Transverse colon (tissue), 4 donors: ENCODE results near the gene BUB3. TPM values are rescaled to one million over a fixed set of nuclear protein-coding genes. Genes with fewer than 3 reads are reported as not detected.

ENCODE experiments used
- DNase-seq: peaks from one replicate; pipeline ENCODE4 v3.0.0-alpha.2; 2019
- H3K27ac ChIP-seq, 4 donors: fragments of 200-600 bp; sonication (generic); 2 replicates each; pipeline ENCODE4 v1.5.1; 2016 to 2018; ENCODE audit warnings: inconsistent platforms in 4 of 4
- H3K27me3 ChIP-seq: fragments of 200-600 bp; sonication (generic); 2 replicates; pipeline ENCODE4 v1.5.1; 2017; ENCODE audit warnings: inconsistent platforms
- H3K36me3 ChIP-seq, 4 donors: fragments of 200-600 bp; sonication (generic); 2 replicates each; pipeline ENCODE4 v1.5.1; 2017 to 2019; ENCODE audit warnings: inconsistent platforms in 4 of 4
- H3K4me1 ChIP-seq, 4 donors: fragments of 200-600 bp; sonication (generic); 2 replicates each; pipeline ENCODE4 v1.5.1; 2017 to 2020; ENCODE audit warnings: inconsistent platforms in 4 of 4
- H3K4me3 ChIP-seq, 4 donors: fragments of 200-600 bp; sonication (generic); 1 replicate in 1 of 4; 2 replicates in 3 of 4; pipeline versions ENCODE4 v1.5.1 to v1.6.1; 2017 to 2019; ENCODE audit warnings: inconsistent platforms in 4 of 4
- H3K9me3 ChIP-seq, 2 donors: fragments of 200-600 bp; sonication (generic); 2 replicates each; pipeline ENCODE4 v1.5.1; 2017 to 2019; ENCODE audit warnings: inconsistent platforms in 2 of 2
- CTCF ChIP-seq, 5 experiments: fragments of 200-600 bp in 3 of 5; fragments of 450-650 bp in 2 of 5; sonication (generic) in 3 of 5; IDR thresholded peaks; 1 replicate in 2 of 5; 2 replicates in 3 of 5; pipeline ENCODE4 v1.5.1; 2016 to 2017; ENCODE audit warnings: antibody characterized with exemption in 5 of 5, inconsistent platforms in 3 of 5, mild to moderate bottlenecking in 2 of 5, moderate library complexity in 1 of 5
- EP300 ChIP-seq: sonication (generic); formaldehyde crosslinking; IDR thresholded peaks from one replicate; pipeline ENCODE4 v1.6.1; 2017; ENCODE audit warnings: antibody characterized with exemption, low read depth
- POLR2A ChIP-seq: fragments of 450-650 bp; IDR thresholded peaks from one replicate; pipeline ENCODE4 v1.6.1; 2016; ENCODE audit warnings: antibody characterized with exemption, mild to moderate bottlenecking, moderate library complexity
- POLR2AphosphoS5 ChIP-seq, 3 donors: sonication (generic); formaldehyde crosslinking; IDR thresholded peaks; one replicate each; pipeline ENCODE4 v1.6.1; 2016; ENCODE audit warnings: antibody characterized with exemption in 3 of 3
- WGBS, 2 donors: methylation state at CpG; one replicate each; pipeline ENCODE4 v1.1.5; 2018; ENCODE audit warnings: low coverage in 1 of 2; 5-methylcytosine and 5-hydroxymethylcytosine counted together
- in situ Hi-C, 4 donors: fragments of 200-750 bp; cut with MboI; loops; one replicate each; pipeline versions ENCODE4 v1.15.0 to v1.15.1; 2017; ENCODE audit warnings: low sequenced_read_pairs in 3 of 4, low pct_ligation_motif_present in 1 of 4, low pct_unique_long_range_greater_than_20kb in 1 of 4
- intact Hi-C: fragments of 100-400 bp; cut with DNase I; formaldehyde crosslinking; loops from one replicate; pipeline ENCODE4 v1.15.1; 2023; ENCODE audit warnings: low total_unique reads
- total RNA-seq, 4 donors: library from RNA; depleted of rRNA; stranded (reverse); fragments of >200 nt; gene quantifications; one replicate each; pipeline ENCODE4 v1.1.0, GENCODE V29; 2016

Gene BUB3
- total RNA-seq, 4 donors from 2014 or later: 22.1 to 91.1 (median 54.9) TPM

DNA sequence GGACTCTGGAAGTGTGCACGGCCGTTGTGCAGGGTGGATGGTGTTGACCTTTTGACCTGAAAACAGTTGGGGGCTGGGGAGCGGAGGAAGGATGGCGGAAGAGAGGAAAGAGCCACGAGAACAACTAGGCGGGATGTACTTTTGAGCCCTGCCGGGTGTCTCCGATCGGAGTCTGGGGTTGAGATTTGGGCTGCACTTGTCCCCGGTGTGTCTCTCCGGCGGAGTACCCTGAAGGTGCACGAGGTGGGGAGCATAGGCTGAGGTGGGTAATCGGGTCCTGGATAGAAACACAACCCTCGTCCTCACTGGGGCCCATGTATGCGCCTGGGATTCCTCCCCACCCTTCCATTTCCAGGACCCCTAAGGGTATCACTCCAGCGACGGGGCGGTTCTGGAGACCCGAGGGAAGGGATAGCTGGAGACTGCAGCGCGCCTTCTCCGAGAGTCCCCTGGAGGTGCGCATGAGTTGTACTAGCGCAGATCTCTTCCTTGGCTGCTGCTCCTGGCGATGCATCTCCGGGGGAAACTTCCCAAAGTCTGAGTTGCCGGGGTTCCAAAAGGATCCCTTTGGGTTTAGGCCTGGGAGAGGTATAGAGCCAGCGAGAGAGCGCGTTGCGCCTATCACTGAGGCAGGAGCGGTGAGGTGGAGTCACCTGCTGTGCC is 10.9 kb upstream of the BUB3 start:
- TF ChIP-seq POLR2AphosphoS5 (IDR thresholded peaks at IDR 0.05): no peak
- TF ChIP-seq POLR2A: no peak
- TF ChIP-seq EP300: no peak
- TF ChIP-seq CTCF (IDR thresholded peaks at IDR 0.05): no peak
- intact Hi-C loops (no loop called here), in situ Hi-C loops (loop anchor here in 1 of 4 donors (25.0 kb wide), 1 partner anchor 419 kb away; no protein-coding TSS in a partner anchor)
- Histone ChIP-seq H3K27me3 (peaks cover 100% of the 10 kb centered on the region), H3K36me3 (no peaks in the 10 kb centered on the region), H3K4me1 (peaks cover 0 to 44% (median 20%) of the 10 kb centered on the region in 4 donors), H3K9me3 (no peaks in the 10 kb centered on the region), H3K27ac (no peak overlapping the region), H3K4me3 (no peak overlapping the region)
- DNase-seq: no peak
- WGBS, 2 donors: 18% methylated on average over 33 of the region's 33 CpGs; no CpG with 5 or more reads in 1 of the 2 donors

- H3K27me3 ChIP-seq: peaks cover 100% of the 10 kb centered on the region
- H3K9me3 ChIP-seq: no peaks in the 10 kb centered on the region
- in situ Hi-C loops: loop anchor here in 1 of 4 donors (25.0 kb wide), 1 partner anchor 419 kb away; no protein-coding TSS in a partner anchor
- intact Hi-C loops: no loop called here
- TF ChIP-seq CTCF (IDR thresholded peaks at IDR 0.05) (no peak), POLR2A (no peak), EP300 (no peak), POLR2AphosphoS5 (IDR thresholded peaks at IDR 0.05) (no peak)
- no peak for DNase-seq
- no peak overlapping the region for H3K27ac ChIP-seq
- no peak overlapping the region for H3K4me3 ChIP-seq
- no peaks in the 10 kb centered on the region for H3K36me3 ChIP-seq
- H3K4me1 ChIP-seq: peaks cover 0 to 48% (median 25%) of the 10 kb centered on the region in 4 donors
- WGBS, 2 donors: 22 to 25% methylated on average over 9 to 10 of the region's 10 CpGs
Observed at GRCh38 chr10:123143825-123144168, 10.4 kb upstream of the BUB3 start.

GRCh38 chr10:123144697-123145541 is 9.3 kb upstream of the BUB3 start:
- intact Hi-C loops: no loop called here
- Histone ChIP-seq H3K9me3 (no peaks in the 10 kb centered on the region), H3K4me1 (peaks cover 0 to 49% (median 30%) of the 10 kb centered on the region in 4 donors), H3K4me3 (no peak overlapping the region), H3K27me3 (peaks cover 100% of the 10 kb centered on the region), H3K27ac (no peak overlapping the region), H3K36me3 (no peaks in the 10 kb centered on the region)
- WGBS, 2 donors: 0 to 8% methylated on average over 5 to 29 of the region's 29 CpGs
- no peak for DNase-seq
- in situ Hi-C loops: loop anchor here in 1 of 4 donors (25.0 kb wide), 1 partner anchor 417 kb away; no protein-coding TSS in a partner anchor
- TF ChIP-seq POLR2A (no peak), CTCF (IDR thresholded peaks at IDR 0.05) (no peak), POLR2AphosphoS5 (IDR thresholded peaks at IDR 0.05) (no peak), EP300 (no peak)

DNA sequence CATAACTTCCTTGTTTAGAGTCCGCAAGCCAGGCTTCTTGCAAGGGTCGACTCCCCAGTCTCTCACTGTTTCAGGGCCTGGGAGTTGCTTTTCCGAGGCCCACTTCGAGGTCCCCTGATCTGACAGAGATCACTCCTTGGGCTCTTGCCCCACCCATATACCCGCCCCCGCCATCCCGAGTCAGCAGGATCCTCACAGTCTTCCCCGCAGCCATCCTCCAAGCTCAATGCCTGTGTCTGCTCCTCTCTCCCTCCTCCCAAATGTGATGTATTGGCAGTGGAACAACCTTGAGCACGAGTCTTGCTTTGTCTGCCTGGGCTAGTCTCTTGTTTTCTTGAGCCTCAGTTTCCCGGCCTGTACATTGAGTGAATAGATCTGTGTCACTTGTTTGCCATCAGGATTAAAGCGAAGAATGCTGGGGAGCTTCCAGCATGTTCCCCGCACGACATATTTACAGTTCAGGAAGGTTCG is 8.6 kb upstream of the BUB3 start:
- H3K27ac ChIP-seq: no peak overlapping the region
- H3K4me1 ChIP-seq: peaks cover 2 to 50% (median 33%) of the 10 kb centered on the region in 4 donors
- in situ Hi-C loops (loop anchor here in 1 of 4 donors (25.0 kb wide), 1 partner anchor 417 kb away; no protein-coding TSS in a partner anchor), intact Hi-C loops (no loop called here)
- no peaks in the 10 kb centered on the region for H3K9me3 ChIP-seq
- no peak for DNase-seq
- WGBS, 2 donors: 7% methylated on average over 14 of the region's 14 CpGs; no CpG with 5 or more reads in 1 of the 2 donors
- no peak overlapping the region for H3K4me3 ChIP-seq
- no peaks in the 10 kb centered on the region for H3K36me3 ChIP-seq
- H3K27me3 ChIP-seq: peaks cover 100% of the 10 kb centered on the region
- TF ChIP-seq CTCF (IDR thresholded peaks at IDR 0.05) (no peak), POLR2A (no peak), EP300 (no peak), POLR2AphosphoS5 (IDR thresholded peaks at IDR 0.05) (no peak)
